Activated B cell treated with CpG ODN at 0.5 μM for 24 hours (primary cell): ENCODE results near the gene KCNN3. TPM values are rescaled to one million over a fixed set of nuclear protein-coding genes. Genes with fewer than 3 reads are reported as not detected.
A peak's percentile ranks its signal among the peaks of the same experiment; 100 is the strongest.

Experiments used
- ATAC-seq: fragments of 200-7000 bp; cut with Tn5 transposase; one replicate; pipeline ENCODE4 v1.10.0; 2021; ENCODE audit warnings: low read depth, mild to moderate bottlenecking, moderate library complexity
- CTCF ChIA-PET: fragments of 350-600 bp; sonication (Branson Sonifier 250); formaldehyde crosslinking; loops from one replicate; lab custom pipeline; 2021; ENCODE audit warnings: antibody characterized with exemption; lab: Charles Lee
- POLR2A ChIA-PET: fragments of 350-600 bp; sonication (Branson Sonifier 250); formaldehyde crosslinking; loops from one replicate; lab custom pipeline; 2021; ENCODE audit warnings: antibody characterized with exemption; lab: Charles Lee
- DNase-seq: peaks from one replicate; pipeline ENCODE4 v3.0.0; 2022
- H3K27ac Mint-ChIP-seq: one replicate; pipeline ENCODE4 v1.8.0; 2020; ENCODE audit warnings: mixed read lengths
- H3K27me3 Mint-ChIP-seq: one replicate; pipeline ENCODE4 v1.8.0; 2021; ENCODE audit warnings: mixed read lengths
- H3K36me3 Mint-ChIP-seq: one replicate; pipeline ENCODE4 v1.8.0; 2021; ENCODE audit warnings: low read depth, mixed read lengths
- H3K4me1 Mint-ChIP-seq: one replicate; pipeline ENCODE4 v1.8.0; 2021; ENCODE audit warnings: mixed read lengths
- H3K4me3 Mint-ChIP-seq: one replicate; pipeline ENCODE4 v1.8.0; 2020; ENCODE audit warnings: mild to moderate bottlenecking, mixed read lengths
- H3K9me3 Mint-ChIP-seq: one replicate; pipeline ENCODE4 v1.8.0; 2020; ENCODE audit warnings: mixed read lengths
- intact Hi-C: fragments of 100-400 bp; cut with micrococcal nuclease; formaldehyde crosslinking; loops from one replicate; pipeline ENCODE4 v1.15.1; 2024
- total RNA-seq: library from RNA; stranded (reverse); gene quantifications from 2 replicates; pipeline ENCODE4 v1.2.3, GENCODE V29; 2022
- TF ChIP-seq, protein P1 (sequence below): fragments of 200-600 bp; IDR thresholded peaks from one replicate; pipeline ENCODE4 v1.8.0; 2022; ENCODE audit warnings: antibody characterized with exemption, mild to moderate bottlenecking

Gene KCNN3
- total RNA-seq, 1 donor from 2014 or later, result 1.1 TPM

DNA sequence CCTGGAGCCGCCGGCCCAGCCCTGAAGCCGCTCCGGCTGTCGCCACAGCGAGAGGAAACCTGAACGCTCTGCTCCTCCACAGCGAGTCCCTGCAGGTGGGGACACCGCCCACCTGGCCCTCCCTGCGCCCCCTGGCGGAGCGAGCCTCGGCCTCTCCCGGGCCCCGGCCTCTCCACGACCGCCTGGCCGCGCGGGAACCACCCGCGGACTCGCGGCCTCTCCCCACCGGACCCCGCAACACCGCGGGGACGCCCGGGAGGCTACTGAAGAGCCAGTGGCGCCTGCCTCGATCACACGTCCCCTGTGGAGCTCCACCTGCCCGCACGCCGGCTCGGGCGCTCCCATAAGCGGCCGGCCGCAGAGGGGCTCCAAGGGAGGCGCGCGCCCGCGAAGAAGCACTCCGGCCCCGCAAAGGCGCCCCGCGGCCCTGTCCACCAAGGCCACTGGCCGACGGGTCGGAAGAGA is 109.6 kb downstream of the KCNN3 start:
- ATAC-seq (peak; percentile 98), DNase-seq (peak; percentile 86)
- no peak overlapping the region for H3K4me3 Mint-ChIP-seq
- peaks cover 27% of the 10 kb centered on the region for H3K27me3 Mint-ChIP-seq
- no peaks in the 10 kb centered on the region for H3K9me3 Mint-ChIP-seq
- CTCF ChIA-PET, result interaction anchor here (0.7 to 4.6 kb wide), 13 partner anchors 9 to 301 kb away, joined by 3 to 39 read pairs (median 3); no protein-coding TSS in a partner anchor
- no peaks in the 10 kb centered on the region for H3K4me1 Mint-ChIP-seq
- H3K36me3 Mint-ChIP-seq, result no peaks in the 10 kb centered on the region
- POLR2A ChIA-PET, result interaction anchor here (0.5 to 1.0 kb wide), 3 partner anchors 114 to 513 kb away, joined by 3 to 4 read pairs (median 3); partner anchors contain the start of gene CLK2
- TF ChIP-seq, protein P1, sequence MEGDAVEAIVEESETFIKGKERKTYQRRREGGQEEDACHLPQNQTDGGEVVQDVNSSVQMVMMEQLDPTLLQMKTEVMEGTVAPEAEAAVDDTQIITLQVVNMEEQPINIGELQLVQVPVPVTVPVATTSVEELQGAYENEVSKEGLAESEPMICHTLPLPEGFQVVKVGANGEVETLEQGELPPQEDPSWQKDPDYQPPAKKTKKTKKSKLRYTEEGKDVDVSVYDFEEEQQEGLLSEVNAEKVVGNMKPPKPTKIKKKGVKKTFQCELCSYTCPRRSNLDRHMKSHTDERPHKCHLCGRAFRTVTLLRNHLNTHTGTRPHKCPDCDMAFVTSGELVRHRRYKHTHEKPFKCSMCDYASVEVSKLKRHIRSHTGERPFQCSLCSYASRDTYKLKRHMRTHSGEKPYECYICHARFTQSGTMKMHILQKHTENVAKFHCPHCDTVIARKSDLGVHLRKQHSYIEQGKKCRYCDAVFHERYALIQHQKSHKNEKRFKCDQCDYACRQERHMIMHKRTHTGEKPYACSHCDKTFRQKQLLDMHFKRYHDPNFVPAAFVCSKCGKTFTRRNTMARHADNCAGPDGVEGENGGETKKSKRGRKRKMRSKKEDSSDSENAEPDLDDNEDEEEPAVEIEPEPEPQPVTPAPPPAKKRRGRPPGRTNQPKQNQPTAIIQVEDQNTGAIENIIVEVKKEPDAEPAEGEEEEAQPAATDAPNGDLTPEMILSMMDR, result no peak
- intact Hi-C loops, result loop anchor here (1.0 to 2.0 kb wide), 5 partner anchors 91 to 300 kb away; no protein-coding TSS in a partner anchor
- H3K27ac Mint-ChIP-seq, result no peak overlapping the region

DNA sequence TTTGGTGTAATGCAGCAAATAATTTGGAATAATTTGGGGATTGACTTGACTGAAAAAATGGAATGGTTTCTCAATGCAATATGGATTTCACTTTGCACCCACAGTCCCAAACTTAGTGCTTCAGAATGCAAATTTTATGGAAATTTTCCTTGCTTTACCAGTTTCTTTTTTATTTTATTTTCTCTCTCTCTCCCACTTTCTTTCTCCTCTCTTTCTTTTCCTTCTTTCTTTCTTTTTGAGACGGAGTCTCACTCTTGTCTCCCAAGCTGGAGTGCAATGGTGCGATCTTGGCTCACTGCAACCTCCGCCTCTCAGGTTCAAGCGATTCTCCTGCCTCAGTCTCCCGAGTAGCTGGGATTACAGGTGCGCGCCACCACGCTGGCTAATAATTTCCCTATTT is 110.3 kb downstream of the KCNN3 start:
- Mint-ChIP-seq H3K27me3 (peaks cover 21% of the 10 kb centered on the region), H3K4me3 (no peak overlapping the region), H3K9me3 (no peaks in the 10 kb centered on the region), H3K27ac (no peak overlapping the region), H3K4me1 (no peaks in the 10 kb centered on the region), H3K36me3 (no peaks in the 10 kb centered on the region)
- ChIA-PET CTCF (interaction anchor here (0.7 to 4.6 kb wide), 12 partner anchors 10 to 302 kb away, joined by 3 to 39 read pairs (median 3); no protein-coding TSS in a partner anchor), POLR2A (no interaction called here)
- TF ChIP-seq, protein P1, result no peak
- DNase-seq, result no peak
- no peak for ATAC-seq
- intact Hi-C loops, result loop anchor here (1.0 to 2.0 kb wide), 5 partner anchors 90 to 301 kb away; no protein-coding TSS in a partner anchor

DNA sequence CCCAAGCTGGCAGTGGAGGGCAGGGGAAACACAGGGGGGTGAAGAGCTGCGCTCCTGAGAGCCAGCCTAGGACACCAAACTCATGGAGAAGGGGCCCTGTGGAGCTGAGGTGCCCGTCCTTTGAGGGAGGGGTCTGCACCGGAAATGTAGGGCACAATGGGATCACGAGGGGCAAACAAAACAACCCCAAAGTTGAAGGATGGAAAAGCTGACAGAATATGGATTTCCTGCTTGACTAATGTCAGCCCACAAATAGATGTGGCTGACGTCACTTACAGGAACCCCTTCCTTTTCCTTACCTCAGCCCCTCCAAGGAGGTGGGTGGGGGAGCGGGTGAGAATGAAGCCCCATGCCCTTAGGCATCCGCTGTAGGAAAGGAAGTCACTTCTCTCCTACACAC is 110.9 kb downstream of the KCNN3 start:
- no peak for DNase-seq
- no peaks in the 10 kb centered on the region for H3K36me3 Mint-ChIP-seq
- no peaks in the 10 kb centered on the region for H3K9me3 Mint-ChIP-seq
- ATAC-seq, result no peak
- H3K4me3 Mint-ChIP-seq, result no peak overlapping the region
- CTCF ChIA-PET, result interaction anchor here (3.0 to 4.6 kb wide), 2 partner anchors 199 to 279 kb away, joined by 28 to 39 read pairs; no protein-coding TSS in a partner anchor
- H3K27ac Mint-ChIP-seq, result no peak overlapping the region
- POLR2A ChIA-PET, result no interaction called here
- TF ChIP-seq, protein P1, result no peak
- intact Hi-C loops, result no loop called here
- H3K4me1 Mint-ChIP-seq, result no peaks in the 10 kb centered on the region
- peaks cover 22% of the 10 kb centered on the region for H3K27me3 Mint-ChIP-seq

DNA sequence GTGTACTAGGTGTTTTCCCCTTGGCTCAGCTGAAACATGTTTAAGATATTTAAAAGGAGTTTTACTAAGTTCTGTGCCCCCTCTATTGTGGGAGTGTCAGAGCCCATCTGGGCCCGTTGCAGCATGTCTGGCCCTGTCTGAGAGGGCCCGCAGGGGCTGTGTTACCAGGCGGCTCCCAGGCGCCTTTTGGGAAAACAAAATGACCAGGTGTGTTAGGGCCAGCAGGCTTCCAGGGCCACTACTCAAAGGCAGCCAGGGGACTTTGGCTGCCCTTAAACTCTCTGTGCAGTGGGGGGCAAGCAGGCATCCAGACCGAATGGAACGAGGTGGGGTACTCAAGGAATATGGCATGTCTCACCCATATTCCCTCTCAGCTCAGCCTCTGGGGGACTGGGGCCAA is 111.7 kb downstream of the KCNN3 start:
- Mint-ChIP-seq H3K27me3 (peaks cover 21% of the 10 kb centered on the region), H3K9me3 (no peaks in the 10 kb centered on the region), H3K27ac (no peak overlapping the region), H3K36me3 (no peaks in the 10 kb centered on the region), H3K4me3 (no peak overlapping the region), H3K4me1 (no peaks in the 10 kb centered on the region)
- CTCF ChIA-PET, result interaction anchor here (4.6 kb wide), 1 partner anchor 198 kb away, joined by 39 read pairs; no protein-coding TSS in a partner anchor
- TF ChIP-seq, protein P1, result no peak
- ATAC-seq (no peak), DNase-seq (no peak)
- POLR2A ChIA-PET, result no interaction called here
- intact Hi-C loops, result no loop called here

DNA sequence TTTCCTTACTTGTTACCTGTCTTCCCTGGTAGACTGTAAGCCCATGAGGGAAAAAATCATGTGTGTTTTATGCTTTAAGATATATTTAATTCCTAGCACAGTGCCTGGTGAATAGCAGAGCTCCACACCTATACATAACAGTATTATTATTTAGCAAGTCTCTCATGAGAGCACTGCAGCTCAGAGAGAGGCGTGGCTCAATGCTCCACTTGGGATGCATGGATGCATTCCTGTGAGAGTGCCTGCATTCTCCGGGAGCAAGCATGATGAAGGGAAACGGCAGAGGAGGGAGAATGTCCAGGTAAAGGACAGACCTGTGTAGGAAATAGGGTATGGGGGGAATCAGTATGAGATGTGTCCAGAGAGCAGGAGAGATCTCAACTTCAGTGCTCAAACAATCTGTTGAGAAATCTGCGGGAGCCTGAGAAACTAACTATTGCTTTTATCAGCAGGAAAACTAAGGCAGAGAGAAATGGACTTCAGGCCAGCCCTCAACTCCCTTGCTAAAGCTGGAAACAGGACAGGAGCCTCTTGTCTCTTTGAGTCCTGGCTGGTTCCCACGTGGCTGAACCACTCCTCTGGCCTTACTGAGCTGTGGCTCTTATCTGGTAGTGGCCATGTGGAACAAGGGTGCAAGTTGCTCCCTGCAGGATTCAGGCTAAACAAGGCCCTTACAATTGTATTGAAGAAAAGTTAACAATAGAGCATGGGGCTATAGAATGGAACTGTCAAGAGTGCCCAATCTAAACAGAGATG is 113.1 kb downstream of the KCNN3 start:
- H3K4me1 Mint-ChIP-seq, result no peaks in the 10 kb centered on the region
- H3K4me3 Mint-ChIP-seq, result no peak overlapping the region
- TF ChIP-seq, protein P1, result no peak
- H3K36me3 Mint-ChIP-seq, result no peaks in the 10 kb centered on the region
- peaks cover 12% of the 10 kb centered on the region for H3K27me3 Mint-ChIP-seq
- no peak for ATAC-seq
- ChIA-PET POLR2A (no interaction called here), CTCF (interaction anchor here (0.6 kb wide), 1 partner anchor 134 kb away, joined by 3 read pairs; no protein-coding TSS in a partner anchor)
- no peaks in the 10 kb centered on the region for H3K9me3 Mint-ChIP-seq
- DNase-seq, result no peak
- H3K27ac Mint-ChIP-seq, result no peak overlapping the region
- intact Hi-C loops, result no loop called here
